K562 (cell line): ENCODE data around the gene EPPIN. TPM values are rescaled to one million over a fixed set of nuclear protein-coding genes. Genes with fewer than 3 reads are reported as not detected.

Experiments
- ARID1B ChIP-seq: fragments of 450-650 bp; IDR thresholded peaks from 2 replicates; pipeline ENCODE4 v1.6.1; 2016; ENCODE audit warnings: antibody characterized with exemption, mild to moderate bottlenecking, inconsistent platforms
- BRF2 ChIP-seq: IDR thresholded peaks from 3 replicates; pipeline ENCODE4 v1.6.1; 2011; ENCODE audit warnings: borderline replicate concordance, mild to moderate bottlenecking; ENCODE audit not compliant: insufficient read length, insufficient read depth
- CBX8 ChIP-seq: fragments of 200-600 bp; sonication (generic); IDR thresholded peaks from 2 replicates; pipeline ENCODE4 v1.6.1; 2012; ENCODE audit warnings: borderline replicate concordance, mixed run types, low read depth, mild to moderate bottlenecking, moderate library complexity, mixed read lengths, low read length, control low read depth, inconsistent platforms; ENCODE audit not compliant: poor library complexity, severe bottlenecking; ENCODE audit errors: extremely low read depth
- HDAC8 ChIP-seq: fragments of 450-650 bp; IDR thresholded peaks from 2 replicates; pipeline ENCODE4 v1.6.1; 2016; ENCODE audit warnings: mild to moderate bottlenecking, missing genetic modification characterization, moderate library complexity, missing compliant biosample characterization
- RNF219 ChIP-seq: fragments of 250-450 bp; sonication (Bioruptor Pico); IDR thresholded peaks from 2 replicates; pipeline ENCODE4 v1.5.0; 2022; ENCODE audit warnings: mild to moderate bottlenecking
- polyA plus RNA-seq, 8 experiments: library from polyadenylated mRNA; depleted of rRNA in 4 of 8; stranded (reverse) in 5 of 8; unstranded in 3 of 8; fragments of >200 nt; fragmentation: Nextera tagmentation in 2 of 8; fragmentation: Illumina TruSeq in 1 of 8; extraction: Ambion mirVana in 2 of 8; extraction: Trizol in 1 of 8; gene quantifications; 2 replicates each; pipeline versions ENCODE4 v1.2.1 to v1.2.3, GENCODE V29; 2011 to 2014; ENCODE audit warnings: inconsistent platforms in 1 of 8, missing spikeins in 1 of 8
- total RNA-seq, 7 experiments: library from RNA; depleted of rRNA in 6 of 7; stranded (reverse); fragments of >200 nt in 6 of 7; fragmentation: Illumina TruSeq in 2 of 7; extraction: Trizol in 2 of 7; gene quantifications; 2 replicates each; pipeline versions ENCODE4 v1.2.1 to v1.2.3, GENCODE V29; 2011 to 2021; ENCODE audit warnings: low replicate concordance in 1 of 7

Gene EPPIN
- total and polyA plus RNA-seq, 9 of the 15 experiments (the other 6 are each of a cell fraction or from before 2014, with no cell fraction given) = not detected

- TF ChIP-seq RNF219 (CRISPR knock-in tag) = no peak
- 0 out of 2 replicates have a peak, but pooled peaks have one; percentile 14 for TF ChIP-seq ARID1B
- TF ChIP-seq CBX8 = no peak
- no peak for TF ChIP-seq HDAC8
- no peak for TF ChIP-seq BRF2
These were observed 38.9 kb downstream of the EPPIN start (continued) for GRCh38 chr20:45508068-45508886.
